Duodenal mucosa (tissue), 2 donors: Measurements from ENCODE around the gene LRRC4C.
"Not testable (repeated sequence)": the region's sequence is repeated elsewhere in the genome, so short reads cannot be mapped to it uniquely, and the experiment has no call there.

Experiments used
- H3K27ac ChIP-seq: one replicate; pipeline ENCODE4 v1.7.0; 2013; ENCODE audit warnings: low read depth, low read length
- H3K27me3 ChIP-seq, 2 donors: one replicate each; pipeline ENCODE4 v1.7.0; 2013; ENCODE audit warnings: low read length in 2 of 2, control low read depth in 1 of 2; ENCODE audit not compliant: insufficient read depth in 2 of 2, control insufficient read depth in 1 of 2
- H3K36me3 ChIP-seq, 2 donors: one replicate each; pipeline ENCODE4 v1.7.0; 2013; ENCODE audit warnings: low read length in 2 of 2, control low read depth in 1 of 2; ENCODE audit not compliant: insufficient read depth in 2 of 2, control insufficient read depth in 1 of 2
- H3K4me1 ChIP-seq, 2 donors: one replicate each; pipeline ENCODE4 v1.7.0; 2013; ENCODE audit warnings: low read length in 2 of 2, control low read depth in 1 of 2; ENCODE audit not compliant: insufficient read depth in 2 of 2, control insufficient read depth in 1 of 2
- H3K4me3 ChIP-seq, 2 donors: one replicate each; pipeline ENCODE4 v1.7.0; 2013; ENCODE audit warnings: low read length in 2 of 2, low read depth in 1 of 2
- H3K9ac ChIP-seq, 2 donors: one replicate each; pipeline ENCODE4 v1.7.0; 2013; ENCODE audit warnings: low read length in 2 of 2, low read depth in 1 of 2
- H3K9me3 ChIP-seq, 2 donors: one replicate each; pipeline ENCODE4 v1.7.0; 2013; ENCODE audit warnings: low read length in 2 of 2, control low read depth in 1 of 2; ENCODE audit not compliant: control insufficient read depth in 1 of 2

The LRRC4C gene

DNA sequence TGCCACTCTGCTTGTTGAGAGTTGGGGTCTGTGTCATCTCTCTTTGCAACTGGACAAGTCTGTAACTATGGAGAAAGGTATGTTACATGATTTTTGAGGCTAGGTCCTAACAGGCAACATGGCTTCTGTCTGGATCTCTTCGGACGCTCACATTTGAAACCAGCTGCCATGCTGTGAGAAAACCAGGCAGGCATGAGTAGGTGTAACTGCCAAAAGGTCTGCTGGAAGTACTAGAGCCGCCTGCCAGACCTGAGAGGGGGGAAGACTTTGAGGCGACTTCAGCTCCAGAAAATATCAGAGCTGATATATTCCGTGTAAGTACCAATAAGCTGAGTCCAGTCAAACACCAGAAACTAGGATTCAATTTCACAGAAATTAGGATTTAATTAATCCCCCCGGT is 579.5 kb downstream of the LRRC4C start:
- no peak overlapping the region for H3K9ac ChIP-seq
- no peak overlapping the region for H3K27ac ChIP-seq
- no peaks in the 10 kb centered on the region for H3K27me3 ChIP-seq
- no peaks in the 10 kb centered on the region for H3K36me3 ChIP-seq
- H3K9me3 ChIP-seq: no peaks in the 10 kb centered on the region
- no peak overlapping the region for H3K4me3 ChIP-seq
- H3K4me1 ChIP-seq: no peaks in the 10 kb centered on the region

DNA sequence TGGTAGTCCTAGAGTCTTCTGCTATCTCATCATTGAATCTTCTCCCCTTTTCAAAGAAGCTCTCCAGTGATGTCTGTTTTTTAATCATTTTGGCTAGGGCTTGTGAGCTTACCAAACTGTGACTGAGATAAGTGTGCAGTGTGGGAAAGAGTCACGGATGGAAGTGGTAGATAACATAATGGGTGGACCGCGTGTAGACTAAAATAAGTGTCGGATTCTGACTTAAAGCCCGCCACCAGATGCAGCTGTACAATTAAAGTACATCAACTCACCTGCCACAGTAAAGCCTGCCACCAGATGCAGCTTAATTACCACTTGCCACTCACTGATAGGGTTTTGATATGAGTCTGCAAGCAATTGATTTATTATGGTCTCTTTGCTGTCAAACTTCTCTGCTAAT is 581.5 kb downstream of the LRRC4C start:
- no peaks in the 10 kb centered on the region for H3K9me3 ChIP-seq
- no peak overlapping the region for H3K27ac ChIP-seq
- no peak overlapping the region for H3K4me3 ChIP-seq
- no peaks in the 10 kb centered on the region for H3K36me3 ChIP-seq
- no peak overlapping the region for H3K9ac ChIP-seq
- no peaks in the 10 kb centered on the region for H3K4me1 ChIP-seq
- H3K27me3 ChIP-seq: no peaks in the 10 kb centered on the region

DNA sequence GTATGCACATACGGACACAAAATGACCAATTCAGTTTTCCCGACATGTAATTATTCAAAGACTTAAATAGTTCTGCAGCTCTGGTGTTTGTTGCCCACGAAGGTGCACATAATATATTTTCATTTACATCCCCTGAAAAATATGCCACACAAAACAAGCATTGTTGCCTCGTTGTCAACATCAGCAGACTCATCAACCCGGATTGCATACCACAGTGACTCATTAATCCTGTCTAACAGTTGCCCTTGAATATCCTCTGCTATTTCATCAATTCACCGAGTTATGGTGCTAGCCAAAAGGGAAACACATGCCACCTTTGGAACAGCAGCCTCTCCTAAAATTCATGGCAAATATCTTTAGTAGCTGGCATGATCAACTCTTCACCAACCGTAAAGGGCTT is 582.2 kb downstream of the LRRC4C start:
- H3K27me3 ChIP-seq: no peaks in the 10 kb centered on the region
- H3K4me1 ChIP-seq: no peaks in the 10 kb centered on the region
- H3K9me3 ChIP-seq: no peaks in the 10 kb centered on the region
- no peak overlapping the region for H3K4me3 ChIP-seq
- H3K9ac ChIP-seq: no peak overlapping the region
- no peaks in the 10 kb centered on the region for H3K36me3 ChIP-seq
- no peak overlapping the region for H3K27ac ChIP-seq

DNA sequence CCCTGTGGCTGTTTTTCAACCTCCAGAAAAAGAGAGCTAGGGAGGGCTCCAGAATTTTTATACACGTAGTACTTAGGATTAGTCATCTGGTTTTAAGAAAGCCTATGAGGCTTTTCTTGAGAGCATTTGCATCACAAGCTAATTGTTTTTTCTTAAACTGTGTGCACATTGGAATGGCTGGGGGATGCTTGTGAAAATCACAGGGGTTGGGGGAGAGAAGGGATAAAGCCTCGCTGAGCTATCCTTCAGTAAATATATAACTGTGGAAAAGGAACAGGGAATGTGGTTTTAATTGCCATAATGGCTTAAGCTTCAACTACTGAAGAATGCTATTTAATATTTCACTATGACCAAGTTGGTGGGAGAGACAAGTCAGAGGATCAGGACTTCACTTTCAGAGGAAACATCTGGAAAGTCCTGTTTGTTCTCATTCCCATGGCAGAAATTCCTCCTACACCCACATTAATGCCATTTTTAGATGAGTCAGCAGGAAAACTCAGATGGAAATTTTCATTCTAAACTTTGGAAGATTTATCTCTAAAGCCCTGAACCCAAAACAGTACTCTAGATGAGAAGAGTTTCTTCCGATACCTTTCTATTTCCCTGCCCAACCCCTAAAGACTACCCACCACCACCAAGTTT is 591.3 kb downstream of the LRRC4C start:
- Histone ChIP-seq H3K27ac (no peak overlapping the region), H3K9me3 (peaks cover 0 to 4% of the 10 kb centered on the region in 2 donors), H3K36me3 (no peaks in the 10 kb centered on the region), H3K4me3 (no peak overlapping the region), H3K9ac (no peak overlapping the region), H3K4me1 (no peaks in the 10 kb centered on the region), H3K27me3 (no peaks in the 10 kb centered on the region)

DNA sequence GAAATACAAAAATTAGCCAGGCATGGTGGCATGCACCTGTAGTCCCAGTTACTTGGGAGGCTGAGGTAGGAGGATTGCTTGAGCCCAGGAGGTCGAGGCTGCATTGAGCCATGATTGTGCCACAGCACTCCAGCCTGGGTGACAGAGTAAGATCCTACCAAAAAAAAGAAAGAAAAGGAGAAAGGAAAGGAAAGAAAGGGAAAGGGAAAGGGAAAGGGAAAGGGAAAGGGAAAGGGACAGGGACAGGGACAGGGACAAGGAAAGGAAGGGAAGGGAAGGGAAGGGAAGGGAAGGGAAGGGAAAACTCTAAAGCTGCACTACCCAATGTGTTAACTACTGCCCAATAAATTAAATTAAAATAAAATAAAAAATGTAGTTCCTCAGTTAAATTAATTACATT is 601.7 kb downstream of the LRRC4C start:
- not testable (repeated sequence) for H3K27ac ChIP-seq, H3K9ac ChIP-seq, H3K36me3 ChIP-seq, H3K27me3 ChIP-seq, H3K4me1 ChIP-seq, H3K4me3 ChIP-seq, H3K9me3 ChIP-seq

DNA sequence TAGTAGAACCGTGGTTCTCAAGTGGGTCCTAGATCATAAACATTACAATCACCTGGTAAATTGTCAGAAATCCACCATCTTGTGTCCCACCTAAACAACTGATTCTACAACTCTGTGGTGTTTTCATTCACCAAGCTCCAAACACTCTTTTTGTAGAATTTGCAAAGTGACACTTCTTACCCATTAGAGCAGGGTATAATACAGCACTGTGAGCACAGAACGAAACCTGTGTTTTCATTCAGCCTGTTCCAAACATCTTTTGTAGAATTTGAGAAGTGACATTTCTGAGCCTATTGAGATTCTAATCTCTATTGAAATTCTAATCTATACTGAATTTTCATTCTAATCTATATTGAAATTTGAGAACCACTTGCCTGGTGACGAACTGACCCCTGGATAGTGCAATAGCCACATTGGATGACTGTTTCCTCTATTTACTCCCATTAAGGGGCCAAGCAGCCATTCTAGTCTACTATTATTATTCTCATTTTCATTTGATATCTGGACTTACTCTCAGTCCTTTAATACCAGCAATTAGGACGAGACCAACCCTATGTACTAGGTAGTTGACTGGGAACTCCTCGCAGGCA is 616.6 kb downstream of the LRRC4C start:
- no peaks in the 10 kb centered on the region for H3K36me3 ChIP-seq
- H3K4me3 ChIP-seq: no peak overlapping the region
- H3K4me1 ChIP-seq: no peaks in the 10 kb centered on the region
- no peak overlapping the region for H3K9ac ChIP-seq
- no peaks in the 10 kb centered on the region for H3K9me3 ChIP-seq
- H3K27ac ChIP-seq: no peak overlapping the region
- H3K27me3 ChIP-seq: no peaks in the 10 kb centered on the region

DNA sequence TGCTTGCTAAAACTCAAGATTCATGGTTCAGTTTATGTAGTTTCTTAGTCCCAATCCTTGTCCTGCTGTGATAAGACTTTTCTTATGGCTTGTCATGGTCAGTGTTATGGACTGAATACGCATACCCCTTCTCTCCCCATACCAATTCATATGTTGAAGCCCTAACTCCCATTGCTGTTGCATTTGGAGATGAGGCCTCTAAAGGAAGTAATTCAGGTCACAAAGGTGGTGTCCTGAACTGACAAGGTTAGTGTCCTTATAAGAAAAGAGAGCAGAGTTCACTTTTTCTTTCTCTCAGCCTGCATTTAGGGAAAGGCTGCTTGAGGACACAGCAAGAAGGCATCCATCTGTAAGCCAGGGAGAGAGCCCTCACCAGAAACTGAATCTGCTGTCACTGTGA is 618.2 kb downstream of the LRRC4C start:
- H3K27me3 ChIP-seq: no peaks in the 10 kb centered on the region
- H3K9ac ChIP-seq: no peak overlapping the region
- no peaks in the 10 kb centered on the region for H3K4me1 ChIP-seq
- no peaks in the 10 kb centered on the region for H3K9me3 ChIP-seq
- no peak overlapping the region for H3K27ac ChIP-seq
- H3K4me3 ChIP-seq: no peak overlapping the region
- no peaks in the 10 kb centered on the region for H3K36me3 ChIP-seq

DNA sequence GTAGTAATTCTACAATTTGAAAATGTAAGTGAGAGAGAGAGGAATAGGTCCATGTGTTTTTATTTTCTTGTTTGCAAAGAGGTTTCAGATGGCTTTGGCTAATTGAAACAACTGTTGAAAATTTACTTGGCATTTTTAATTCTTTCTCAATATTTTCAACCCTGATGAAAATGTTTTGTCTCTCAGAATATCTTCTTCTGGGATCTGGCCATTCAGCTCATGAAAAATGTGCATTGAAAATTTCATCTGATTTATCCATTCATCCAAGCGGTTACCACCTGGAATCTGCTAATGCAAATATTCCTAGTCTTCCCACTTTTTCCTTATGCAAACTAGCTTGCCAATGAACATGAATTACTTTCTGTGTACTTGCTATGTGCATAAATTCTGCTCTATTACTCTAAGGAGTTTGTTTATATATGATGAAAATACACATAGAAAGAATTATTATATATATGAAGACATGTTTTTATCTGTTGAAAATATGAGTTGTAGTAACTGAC is 621.2 kb downstream of the LRRC4C start:
- Histone ChIP-seq H3K4me1 (no peaks in the 10 kb centered on the region), H3K9ac (no peak overlapping the region), H3K9me3 (no peaks in the 10 kb centered on the region), H3K4me3 (no peak overlapping the region), H3K27ac (no peak overlapping the region), H3K27me3 (no peaks in the 10 kb centered on the region), H3K36me3 (no peaks in the 10 kb centered on the region)

DNA sequence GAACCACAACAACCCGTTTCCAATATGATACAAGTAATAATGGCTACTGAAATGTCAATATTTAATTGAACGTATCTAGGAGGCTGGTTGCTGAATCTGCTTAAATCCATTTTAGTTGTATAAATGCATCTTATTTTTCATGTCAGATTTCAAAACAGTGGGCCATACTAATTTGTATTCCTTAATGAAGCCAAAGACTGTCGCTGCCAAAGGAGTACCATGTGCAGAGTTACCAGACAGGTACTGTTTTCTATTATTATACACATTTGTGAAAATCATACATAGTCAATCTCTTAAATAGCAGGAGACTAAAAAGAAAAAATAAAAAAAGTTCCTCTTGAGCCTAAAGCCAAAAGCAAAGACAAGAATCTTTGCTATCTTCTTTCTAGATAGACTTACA is 632.3 kb downstream of the LRRC4C start:
- no peaks in the 10 kb centered on the region for H3K36me3 ChIP-seq
- no peak overlapping the region for H3K4me3 ChIP-seq
- H3K27ac ChIP-seq: no peak overlapping the region
- H3K4me1 ChIP-seq: no peaks in the 10 kb centered on the region
- H3K27me3 ChIP-seq: no peaks in the 10 kb centered on the region
- H3K9ac ChIP-seq: no peak overlapping the region
- H3K9me3 ChIP-seq: peaks cover 0 to 6% of the 10 kb centered on the region in 2 donors

DNA sequence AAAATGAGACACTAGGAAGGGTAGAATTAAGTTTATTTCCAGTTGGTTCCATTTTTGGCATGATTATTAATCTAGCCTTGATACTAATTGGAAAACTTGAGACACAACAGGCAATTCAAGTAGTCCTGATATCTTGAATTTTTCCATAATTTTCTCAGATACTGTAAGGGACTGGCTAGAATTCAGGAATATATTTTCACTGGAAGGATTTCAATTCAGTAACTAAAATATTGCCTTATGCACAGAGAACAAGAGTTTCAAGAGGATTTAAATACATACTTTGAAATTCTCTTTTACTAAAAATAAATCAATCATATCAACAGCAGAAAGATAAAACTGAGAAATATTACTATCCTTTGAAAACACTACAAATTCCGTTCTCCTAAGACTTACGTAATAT is 632.9 kb downstream of the LRRC4C start:
- Histone ChIP-seq H3K9me3 (peaks cover 0 to 6% of the 10 kb centered on the region in 2 donors), H3K27me3 (no peaks in the 10 kb centered on the region), H3K4me3 (no peak overlapping the region), H3K4me1 (no peaks in the 10 kb centered on the region), H3K9ac (no peak overlapping the region), H3K36me3 (no peaks in the 10 kb centered on the region), H3K27ac (no peak overlapping the region)
